GM18526 (cell line): ENCODE results near the gene SAA2.

Source experiments
- POLR2A ChIP-seq: IDR thresholded peaks from 3 replicates; pipeline ENCODE4 v1.6.1; 2011; ENCODE audit not compliant: insufficient read length; ENCODE audit errors: extremely low read depth

SAA2 gene

GRCh38 chr11:18248561-18248960 is at the start of gene SAA2:
Gene SAA2, minus strand, starts transcription at chr11:18248668. Its CDS starts 657 bp downstream, at chr11:18248011.
- TF ChIP-seq POLR2A: no peak

GRCh38 chr11:18295316-18295715 is 46.8 kb upstream of the SAA2 start:
- TF ChIP-seq POLR2A: no peak

GRCh38 chr11:18294862-18295261 is 46.4 kb upstream of the SAA2 start:
- TF ChIP-seq POLR2A: no peak

GRCh38 chr11:18288911-18289310 is 40.4 kb upstream of the SAA2 start:
- TF ChIP-seq POLR2A: no peak

GRCh38 chr11:18285841-18286240 is 37.4 kb upstream of the SAA2 start:
- no peak for TF ChIP-seq POLR2A

- no peak for TF ChIP-seq POLR2A
Observed at GRCh38 chr11:18282626-18283025, 34.2 kb upstream of the SAA2 start.

- TF ChIP-seq POLR2A: no peak
Observed at GRCh38 chr11:18280438-18281045, 32.1 kb upstream of the SAA2 start.

- TF ChIP-seq POLR2A: no peak
Observed at GRCh38 chr11:18277565-18278271, 29.2 kb upstream of the SAA2 start.

- TF ChIP-seq POLR2A: no peak
Observed at GRCh38 chr11:18271206-18271605, 22.7 kb upstream of the SAA2 start.

GRCh38 chr11:18270102-18270501 is 21.6 kb upstream of the SAA2 start:
- no peak for TF ChIP-seq POLR2A

GRCh38 chr11:18265949-18266348 is 17.5 kb upstream of the SAA2 start, which contains the start of gene SAA1:
Gene SAA1, plus strand, starts transcription at chr11:18266264. Its CDS starts 624 bp downstream, at chr11:18266888.
- TF ChIP-seq POLR2A: no peak

- no peak for TF ChIP-seq POLR2A
Observed at GRCh38 chr11:18264677-18265555, 16.4 kb upstream of the SAA2 start.

- no peak for TF ChIP-seq POLR2A
Observed at GRCh38 chr11:18264035-18264434, 15.6 kb upstream of the SAA2 start.

- no peak for TF ChIP-seq POLR2A
Observed at GRCh38 chr11:18261721-18262120, 13.3 kb upstream of the SAA2 start.

- TF ChIP-seq POLR2A: no peak
Observed at GRCh38 chr11:18259259-18259658, 10.8 kb upstream of the SAA2 start.

GRCh38 chr11:18254781-18255361 is 6.4 kb upstream of the SAA2 start:
- no peak for TF ChIP-seq POLR2A

GRCh38 chr11:18253778-18254338 is 5.4 kb upstream of the SAA2 start:
- no peak for TF ChIP-seq POLR2A
